GM15510 (cell line): Measurements from ENCODE around the gene DNAJB6.

ENCODE experiments used
- POLR2A ChIP-seq: IDR thresholded peaks from 3 replicates; pipeline ENCODE4 v1.6.1; 2011; ENCODE audit warnings: borderline replicate concordance; ENCODE audit not compliant: insufficient read length; ENCODE audit errors: extremely low read depth

Gene DNAJB6

GRCh38 chr7:157416011-157416410, 79.2 kb downstream of the DNAJB6 start:
- TF ChIP-seq POLR2A, result no peak

GRCh38 chr7:157418204-157419034, 81.6 kb downstream of the DNAJB6 start:
- TF ChIP-seq POLR2A, result no peak

GRCh38 chr7:157419035-157419293, 82.2 kb downstream of the DNAJB6 start:
- no peak for TF ChIP-seq POLR2A

- no peak for TF ChIP-seq POLR2A
Measured at GRCh38 chr7:157422279-157422678, 85.5 kb downstream of the DNAJB6 start.

GRCh38 chr7:157423348-157423747, 86.5 kb downstream of the DNAJB6 start:
- no peak for TF ChIP-seq POLR2A

- TF ChIP-seq POLR2A, result no peak
Measured at GRCh38 chr7:157423886-157424565, 87.2 kb downstream of the DNAJB6 start.

- TF ChIP-seq POLR2A, result no peak
Measured at GRCh38 chr7:157425137-157425731, 88.4 kb downstream of the DNAJB6 start.

- no peak for TF ChIP-seq POLR2A
Measured at GRCh38 chr7:157425761-157426160, 89.0 kb downstream of the DNAJB6 start.

- no peak for TF ChIP-seq POLR2A
Measured at GRCh38 chr7:157426463-157427301, 89.9 kb downstream of the DNAJB6 start.

- TF ChIP-seq POLR2A, result no peak
Measured at GRCh38 chr7:157427811-157428553, 91.2 kb downstream of the DNAJB6 start.

GRCh38 chr7:157428554-157428945, 91.7 kb downstream of the DNAJB6 start:
- TF ChIP-seq POLR2A, result no peak

GRCh38 chr7:157429001-157429679, 92.3 kb downstream of the DNAJB6 start:
- TF ChIP-seq POLR2A, result no peak

GRCh38 chr7:157429680-157430224, 92.9 kb downstream of the DNAJB6 start:
- TF ChIP-seq POLR2A, result no peak

- TF ChIP-seq POLR2A, result no peak
Measured at GRCh38 chr7:157430721-157431120, 93.9 kb downstream of the DNAJB6 start.

- TF ChIP-seq POLR2A, result no peak
Measured at GRCh38 chr7:157431173-157431950, 94.6 kb downstream of the DNAJB6 start.
